Thyroid gland (tissue), 4 donors: ENCODE measurements around the gene ZCCHC10. TPM values are rescaled to one million over a fixed set of nuclear protein-coding genes. Genes with fewer than 3 reads are reported as not detected.
A peak's percentile ranks its signal among the peaks of the same experiment; 100 is the strongest.
"Not testable (repeated sequence)": the region's sequence is repeated elsewhere in the genome, so short reads cannot be mapped to it uniquely, and the experiment has no call there.

ENCODE experiments used
- DNase-seq, 2 donors: peaks; one replicate each; pipeline ENCODE4 v3.0.0-alpha.2; 2019
- H3K27ac ChIP-seq, 3 donors: fragments of 200-600 bp; sonication (generic); 1 replicate in 2 of 3; 2 replicates in 1 of 3; pipeline ENCODE4 v1.5.1; 2016 to 2019; ENCODE audit warnings: mild to moderate bottlenecking in 1 of 3, moderate library complexity in 1 of 3
- H3K27me3 ChIP-seq: fragments of 200-600 bp; sonication (generic); one replicate; pipeline ENCODE4 v1.5.1; 2019
- H3K36me3 ChIP-seq, 2 donors: fragments of 200-600 bp; sonication (generic); one replicate each; pipeline ENCODE4 v1.5.1; 2016 to 2019
- H3K4me1 ChIP-seq, 2 donors: fragments of 200-600 bp; sonication (generic); one replicate each; pipeline ENCODE4 v1.5.1; 2017 to 2019
- H3K4me3 ChIP-seq, 3 donors: fragments of 200-600 bp; sonication (generic); replicated peaks in 1 of 3; 1 replicate in 2 of 3; 2 replicates in 1 of 3; pipeline ENCODE4 v1.5.1; 2016; ENCODE audit warnings: mild to moderate bottlenecking in 1 of 3
- H3K9me3 ChIP-seq: fragments of 200-600 bp; sonication (generic); one replicate; pipeline ENCODE4 v1.5.1; 2017
- POLR2A ChIP-seq, 2 donors: fragments of 450-650 bp; IDR thresholded peaks; one replicate each; pipeline ENCODE4 v1.6.1; 2017; ENCODE audit warnings: antibody characterized with exemption in 2 of 2, mild to moderate bottlenecking in 2 of 2, moderate library complexity in 1 of 2
- WGBS, 2 donors: methylation state at CpG; one replicate each; pipeline ENCODE4 v1.1.5; 2017; 5-methylcytosine and 5-hydroxymethylcytosine counted together
- intact Hi-C: fragments of 100-400 bp; cut with DNase I; formaldehyde crosslinking; loops from one replicate; pipeline ENCODE4 v1.15.1; 2023
- total RNA-seq, 4 donors: library from RNA; depleted of rRNA; stranded (reverse); fragments of >200 nt; gene quantifications; one replicate each; pipeline ENCODE4 v1.2.3, GENCODE V29; 2016
- TF ChIP-seq, protein P1 (sequence below), 6 experiments: fragments of 200-600 bp in 3 of 6; fragments of 450-650 bp in 3 of 6; sonication (generic) in 3 of 6; IDR thresholded peaks; one replicate each; pipeline ENCODE4 v1.5.1; 2016 to 2019; ENCODE audit warnings: antibody characterized with exemption in 6 of 6, mild to moderate bottlenecking in 2 of 6, inconsistent platforms in 1 of 6, moderate library complexity in 1 of 6

ZCCHC10 gene
- total RNA-seq, 4 donors from 2014 or later, result 24.7 to 43.4 (median 30.7) TPM

DNA sequence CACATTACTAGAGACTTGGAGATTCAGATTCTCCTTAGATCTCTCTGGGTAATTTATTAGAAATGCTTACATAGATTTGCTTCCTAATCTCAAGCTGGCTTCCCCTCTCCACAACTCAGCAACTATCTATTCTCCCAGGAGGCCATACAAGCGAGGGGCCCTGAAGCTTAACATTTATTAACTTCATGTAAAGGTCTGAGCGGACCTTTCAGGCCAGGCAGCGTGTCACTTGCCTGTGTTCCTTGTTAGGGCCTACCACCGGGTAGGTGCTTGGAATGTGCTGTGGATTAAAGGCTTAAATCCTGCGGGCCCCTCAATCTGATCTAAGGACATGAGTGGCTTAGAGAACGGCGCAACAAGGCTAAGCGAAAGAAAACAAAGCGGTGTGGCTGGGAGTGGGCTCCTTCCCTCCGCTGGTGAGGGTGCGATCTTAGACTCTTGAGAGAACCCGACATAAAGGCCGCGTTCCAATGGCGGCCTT, 24.8 kb upstream of the ZCCHC10 start:
- H3K27me3 ChIP-seq, result no peaks in the 10 kb centered on the region
- intact Hi-C loops, result loop anchor here (10.0 kb wide), 2 partner anchors 86 to 556 kb away; partner anchors contain the start of genes AFF4 and IRF1
- 4 to 5% methylated on average over 15 of the region's 15 CpGs for WGBS, 2 donors
- H3K4me3 ChIP-seq, result peak overlapping the region; percentile 56 to 99 (median 77)
- H3K27ac ChIP-seq, result peak overlapping the region; percentile 95 to 100 (median 100)
- TF ChIP-seq POLR2A (IDR thresholded peaks at IDR 0.05), result no peak
- TF ChIP-seq, protein P1, sequence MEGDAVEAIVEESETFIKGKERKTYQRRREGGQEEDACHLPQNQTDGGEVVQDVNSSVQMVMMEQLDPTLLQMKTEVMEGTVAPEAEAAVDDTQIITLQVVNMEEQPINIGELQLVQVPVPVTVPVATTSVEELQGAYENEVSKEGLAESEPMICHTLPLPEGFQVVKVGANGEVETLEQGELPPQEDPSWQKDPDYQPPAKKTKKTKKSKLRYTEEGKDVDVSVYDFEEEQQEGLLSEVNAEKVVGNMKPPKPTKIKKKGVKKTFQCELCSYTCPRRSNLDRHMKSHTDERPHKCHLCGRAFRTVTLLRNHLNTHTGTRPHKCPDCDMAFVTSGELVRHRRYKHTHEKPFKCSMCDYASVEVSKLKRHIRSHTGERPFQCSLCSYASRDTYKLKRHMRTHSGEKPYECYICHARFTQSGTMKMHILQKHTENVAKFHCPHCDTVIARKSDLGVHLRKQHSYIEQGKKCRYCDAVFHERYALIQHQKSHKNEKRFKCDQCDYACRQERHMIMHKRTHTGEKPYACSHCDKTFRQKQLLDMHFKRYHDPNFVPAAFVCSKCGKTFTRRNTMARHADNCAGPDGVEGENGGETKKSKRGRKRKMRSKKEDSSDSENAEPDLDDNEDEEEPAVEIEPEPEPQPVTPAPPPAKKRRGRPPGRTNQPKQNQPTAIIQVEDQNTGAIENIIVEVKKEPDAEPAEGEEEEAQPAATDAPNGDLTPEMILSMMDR (IDR thresholded peaks at IDR 0.05), result no peak
- peaks cover 13 to 27% of the 10 kb centered on the region in 2 donors for H3K4me1 ChIP-seq
- DNase-seq, result peak in 1 of 2 donors; percentile 14
- no peaks in the 10 kb centered on the region for H3K36me3 ChIP-seq
- H3K9me3 ChIP-seq, result no peaks in the 10 kb centered on the region

DNA sequence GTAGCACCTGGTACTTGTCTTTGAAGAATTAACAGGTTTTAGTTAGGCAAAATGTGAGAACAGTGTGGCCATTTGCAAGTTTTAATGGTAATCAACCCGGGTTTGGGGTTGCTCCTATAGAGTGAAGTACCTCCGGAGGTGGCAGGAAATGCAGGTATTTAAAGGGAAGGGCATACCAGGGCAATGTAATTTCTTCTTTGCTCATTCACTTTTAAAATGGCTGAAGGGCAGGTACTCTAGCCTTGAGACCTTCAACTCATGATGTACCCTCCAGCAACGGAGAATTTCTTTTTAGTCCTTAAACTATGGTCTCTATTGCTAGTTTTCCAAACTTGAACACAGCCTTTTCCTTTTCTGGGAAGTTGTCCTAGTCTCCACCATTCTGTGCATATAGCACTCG, 24.2 kb upstream of the ZCCHC10 start:
- H3K27ac ChIP-seq, result peak overlapping the region in 1 of 3 donors; percentile 100
- intact Hi-C loops, result loop anchor here (10.0 kb wide), 2 partner anchors 86 to 556 kb away; partner anchors contain the start of genes AFF4 and IRF1
- H3K4me1 ChIP-seq, result peaks cover 13 to 27% of the 10 kb centered on the region in 2 donors
- no peak for TF ChIP-seq POLR2A (IDR thresholded peaks at IDR 0.05)
- no peaks in the 10 kb centered on the region for H3K9me3 ChIP-seq
- no peaks in the 10 kb centered on the region for H3K27me3 ChIP-seq
- WGBS, 2 donors, result 36 to 37% methylated on average over 4 of the region's 4 CpGs
- no peak for DNase-seq
- no peaks in the 10 kb centered on the region for H3K36me3 ChIP-seq
- H3K4me3 ChIP-seq, result peak overlapping the region in 1 of 3 donors; percentile 77

DNA sequence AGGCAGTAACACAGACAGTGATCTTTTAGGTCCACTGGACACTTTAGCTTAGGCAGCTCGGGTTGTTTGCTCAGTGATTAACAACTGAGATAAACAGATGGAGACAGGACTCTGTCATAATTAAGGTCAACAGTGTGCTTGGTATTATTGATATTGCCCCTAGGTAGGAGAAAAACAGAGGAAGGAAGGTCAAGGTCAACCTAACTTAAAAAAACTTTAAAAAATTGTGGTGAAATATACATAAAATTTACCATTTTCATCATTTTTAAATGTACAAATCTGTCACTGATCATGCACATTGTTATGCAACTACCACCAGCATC, 23.3 kb upstream of the ZCCHC10 start:
- 47 to 59% methylated on average over 1 of the region's 1 CpG for WGBS, 2 donors
- DNase-seq, result no peak
- Histone ChIP-seq H3K4me3 (no peak overlapping the region), H3K9me3 (no peaks in the 10 kb centered on the region), H3K27me3 (no peaks in the 10 kb centered on the region), H3K36me3 (no peaks in the 10 kb centered on the region), H3K27ac (peak overlapping the region in 1 of 3 donors; percentile 24), H3K4me1 (peaks cover 13 to 25% of the 10 kb centered on the region in 2 donors)
- no peak for TF ChIP-seq POLR2A (IDR thresholded peaks at IDR 0.05)
- TF ChIP-seq, protein P1 (IDR thresholded peaks at IDR 0.05), result no peak
- intact Hi-C loops, result loop anchor here (10.0 kb wide), 2 partner anchors 85 to 555 kb away; partner anchors contain the start of genes AFF4 and IRF1

DNA sequence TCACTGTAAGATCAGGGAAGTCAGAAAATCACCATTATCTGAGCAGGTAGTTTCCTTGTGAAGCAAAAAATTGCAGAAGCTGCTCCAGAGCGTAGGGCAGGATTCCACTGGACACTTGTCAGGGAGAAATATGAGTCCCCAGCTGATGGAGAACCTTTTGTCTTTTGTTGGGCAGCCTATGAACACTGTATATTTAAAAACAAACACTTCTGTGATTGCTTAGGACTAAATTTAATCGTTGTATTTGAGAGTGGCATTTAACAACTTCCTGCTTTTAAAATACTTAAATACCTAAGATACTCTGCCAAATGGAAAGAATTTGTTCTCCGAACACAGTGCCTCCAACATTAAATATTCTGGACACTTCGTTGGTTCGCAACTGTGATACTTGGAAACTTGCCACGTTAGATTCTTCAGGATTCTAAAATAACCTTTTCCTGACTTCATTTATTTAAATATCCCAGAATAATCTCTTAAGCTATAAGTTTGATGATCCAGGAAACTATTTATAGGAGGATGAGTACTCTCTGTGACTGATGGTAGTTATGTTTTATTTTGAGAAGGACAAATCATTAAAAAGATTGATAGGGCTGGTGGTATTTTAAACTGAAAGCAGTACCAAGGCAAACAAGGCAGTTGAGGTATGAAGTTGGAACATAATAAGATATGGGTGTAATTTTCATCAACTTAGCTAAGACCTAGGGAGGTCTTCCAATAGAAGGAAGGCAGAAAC, 22.8 kb upstream of the ZCCHC10 start:
- H3K9me3 ChIP-seq, result no peaks in the 10 kb centered on the region
- H3K36me3 ChIP-seq, result no peaks in the 10 kb centered on the region
- TF ChIP-seq, protein P1 (IDR thresholded peaks at IDR 0.05), result no peak
- no peak for TF ChIP-seq POLR2A (IDR thresholded peaks at IDR 0.05)
- DNase-seq, result no peak
- H3K4me1 ChIP-seq, result peaks cover 13 to 21% of the 10 kb centered on the region in 2 donors
- no peak overlapping the region for H3K4me3 ChIP-seq
- peak overlapping the region in 2 of 3 donors; percentile 24 to 29 for H3K27ac ChIP-seq
- WGBS, 2 donors, result 32 to 33% methylated on average over 6 of the region's 6 CpGs
- intact Hi-C loops, result no loop called here
- no peaks in the 10 kb centered on the region for H3K27me3 ChIP-seq

DNA sequence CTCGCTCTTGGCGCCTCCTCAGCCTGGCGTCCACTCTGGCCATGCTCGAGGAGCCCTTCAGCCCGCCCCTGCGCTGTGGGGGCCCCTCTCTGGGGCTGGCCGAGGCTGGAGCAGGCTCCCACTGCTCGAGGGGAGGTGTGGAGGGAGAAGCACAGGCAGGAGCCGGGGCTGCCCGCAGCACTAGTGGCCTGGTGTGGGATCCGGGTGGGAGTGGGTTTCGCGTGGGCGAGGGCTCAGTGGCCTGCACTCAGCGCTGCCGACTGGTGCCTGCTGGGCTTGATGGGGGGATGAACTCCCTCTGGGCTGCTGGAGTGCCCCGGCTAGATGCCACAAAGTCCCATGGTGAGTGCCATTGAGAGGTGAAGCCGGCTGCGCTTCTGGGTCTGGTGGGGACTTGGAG, 21.1 kb upstream of the ZCCHC10 start:
- H3K9me3 ChIP-seq, result no peaks in the 10 kb centered on the region
- 89 to 90% methylated on average over 11 to 19 of the region's 19 CpGs for WGBS, 2 donors
- H3K27me3 ChIP-seq, result no peaks in the 10 kb centered on the region
- intact Hi-C loops, result no loop called here
- no peaks in the 10 kb centered on the region for H3K36me3 ChIP-seq
- H3K4me3 ChIP-seq, result no peak overlapping the region
- TF ChIP-seq, protein P1 (IDR thresholded peaks at IDR 0.05), result no peak
- H3K4me1 ChIP-seq, result peaks cover 7 to 15% of the 10 kb centered on the region in 2 donors
- no peak overlapping the region for H3K27ac ChIP-seq
- no peak for DNase-seq

DNA sequence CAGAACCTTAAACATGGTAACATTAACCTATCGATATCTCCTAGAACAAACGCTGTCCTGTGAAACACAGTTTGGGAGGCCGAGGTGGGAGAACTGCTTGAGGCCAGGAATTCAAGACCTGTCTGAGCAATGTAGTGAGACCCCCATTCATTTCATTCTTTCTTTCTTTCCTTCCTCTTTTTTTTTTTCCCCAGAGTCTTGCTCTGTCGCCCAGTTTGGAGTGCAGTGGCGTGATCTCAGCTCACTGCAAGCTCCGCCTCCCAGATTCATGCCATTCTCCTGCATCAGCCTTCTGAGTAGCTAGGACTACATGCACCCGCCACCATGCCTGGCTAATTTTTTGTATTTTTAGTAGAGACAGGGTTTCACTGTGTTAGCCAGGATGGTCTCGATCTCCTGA, 20.2 kb upstream of the ZCCHC10 start:
- H3K36me3 ChIP-seq, H3K9me3 ChIP-seq, DNase-seq, H3K4me3 ChIP-seq, H3K27ac ChIP-seq, H3K27me3 ChIP-seq, intact Hi-C loops: not testable (repeated sequence)
- WGBS, 2 donors, result 89 to 90% methylated on average over 8 of the region's 8 CpGs
- peaks cover 7 to 15% of the 10 kb centered on the region in 2 donors for H3K4me1 ChIP-seq
